Measurements from ENCODE around the gene RGS3. TPM values are rescaled to one million over a fixed set of nuclear protein-coding genes. Genes with fewer than 3 reads are reported as not detected.

The RGS3 gene
- total and polyA plus RNA-seq, 2 of the 13 experiments (the other 11 are each of a cell fraction or from before 2014, with no cell fraction given): 17.1 to 28.8 TPM

DNA sequence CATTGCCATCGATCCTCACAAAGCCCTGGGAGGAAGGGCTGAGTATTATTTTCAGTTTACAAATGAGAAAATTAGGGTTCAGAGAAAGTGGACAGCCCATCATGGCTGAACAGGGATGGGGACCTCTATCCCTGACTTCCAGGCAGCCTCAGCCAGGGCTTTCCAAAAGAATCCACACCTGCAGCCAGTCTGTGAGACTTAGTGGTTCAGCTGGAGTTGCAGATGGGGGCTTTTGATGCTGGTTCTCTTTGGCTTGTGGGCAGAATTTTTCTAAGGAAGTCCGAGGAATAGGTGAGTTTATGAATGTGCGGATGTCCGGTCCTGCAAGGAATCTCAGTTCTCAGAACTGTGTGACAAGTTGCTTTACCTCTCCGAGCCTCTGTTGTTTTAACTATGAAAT, 138.1 kb downstream of the RGS3 start:
- FAIRE-seq (no peak), ATAC-seq (no peak), DNase-seq (ENCODE audit: low spot score) (no peak)
- POLR2A ChIA-PET: interaction anchor here (0.7 to 2.7 kb wide), 8 partner anchors 8 to 252 kb away, joined by 3 to 22 read pairs (median 4); no protein-coding TSS in a partner anchor
- Histone ChIP-seq H3K79me2 (ENCODE audit: insufficient read depth, low read length) (no peaks in the 10 kb centered on the region), H3K4me1 (ENCODE audit: insufficient read depth, low read length) (peaks cover 64% of the 10 kb centered on the region), H2AFZ (ENCODE audit: low read length) (no peak overlapping the region), H3K36me3 (replicated peaks in 1 of 2; ENCODE audit: control insufficient read depth in 1 of 2, insufficient read depth in 2 of 2, low read length in 2 of 2) (peaks cover 3 to 4% of the 10 kb centered on the region in 2 experiments; a peak in 3 of 5 replicates), H3K9me3 (ENCODE audit: low read length) (no peaks in the 10 kb centered on the region), H4K20me1 (ENCODE audit: insufficient read depth, low read length) (no peaks in the 10 kb centered on the region), H3K4me3 (replicated peaks in 1 of 3; ENCODE audit: insufficient read depth in 1 of 3, low read depth in 2 of 3, low read length in 3 of 3) (no peak overlapping the region), H3K27ac (ENCODE audit: extremely low read length, insufficient read depth, low read length) (no peak overlapping the region), H3K4me2 (ENCODE audit: low read depth, low read length) (peak overlapping the region; percentile 88), H3K9ac (ENCODE audit: insufficient read depth, low read depth, low read length) (no peak overlapping the region; the same call in 1 of the 2 replicates), H3K27me3 (ENCODE audit: control insufficient read depth in 1 of 2, insufficient read depth in 2 of 2, low read length in 2 of 2) (no peaks in the 10 kb centered on the region)
- CTCF ChIA-PET (ENCODE audit: low intra/inter-chr PET ratio, low total read pairs): no interaction called here
- in situ Hi-C loops (cut with HindIII; ENCODE audit: extremely low pct_ligation_motif_present, low pct_unique_long_range_greater_than_20kb) (no loop called here), intact Hi-C loops (cut with micrococcal nuclease; ENCODE audit: unreplicated experiment) (no loop called here)
- WGBS (ENCODE audit: low lambda C conversion rate): 52% methylated on average over 5 of the region's 5 CpGs
- no TSS peak for BruUV-seq (replicated peaks)
- TF ChIP-seq NFKB2 (CRISPR knock-in tag; IDR thresholded peaks at IDR 0.05; ENCODE audit: borderline replicate concordance) (no peak), SSRP1 (CRISPR knock-in tag; IDR thresholded peaks at IDR 0.05) (no peak), ZBTB7B (CRISPR knock-in tag; IDR thresholded peaks at IDR 0.05) (no peak), RFX3 (CRISPR knock-in tag; IDR thresholded peaks at IDR 0.05) (no peak), RBM22 (optimal IDR thresholded peaks at IDR 0.05; ENCODE audit: low read length) (no peak), RFX1 (IDR thresholded peaks at IDR 0.05) (no peak), ZFP1 (CRISPR knock-in tag; IDR thresholded peaks at IDR 0.05) (no peak), ZNF205 (CRISPR knock-in tag; IDR thresholded peaks at IDR 0.05) (no peak), ZNF557 (CRISPR knock-in tag; IDR thresholded peaks at IDR 0.05) (no peak), ZNF333 (CRISPR knock-in tag; IDR thresholded peaks at IDR 0.05; ENCODE audit: borderline replicate concordance) (no peak), ZNF160 (CRISPR knock-in tag; IDR thresholded peaks at IDR 0.05) (no peak), FOXA1 (IDR thresholded peaks at IDR 0.05) (no peak), FOXA1 (CRISPR knock-in tag; IDR thresholded peaks at IDR 0.05) (no peak), ZNF510 (CRISPR knock-in tag; IDR thresholded peaks at IDR 0.05; ENCODE audit: low read depth) (no peak)
- TF ChIP-seq, protein P1, sequence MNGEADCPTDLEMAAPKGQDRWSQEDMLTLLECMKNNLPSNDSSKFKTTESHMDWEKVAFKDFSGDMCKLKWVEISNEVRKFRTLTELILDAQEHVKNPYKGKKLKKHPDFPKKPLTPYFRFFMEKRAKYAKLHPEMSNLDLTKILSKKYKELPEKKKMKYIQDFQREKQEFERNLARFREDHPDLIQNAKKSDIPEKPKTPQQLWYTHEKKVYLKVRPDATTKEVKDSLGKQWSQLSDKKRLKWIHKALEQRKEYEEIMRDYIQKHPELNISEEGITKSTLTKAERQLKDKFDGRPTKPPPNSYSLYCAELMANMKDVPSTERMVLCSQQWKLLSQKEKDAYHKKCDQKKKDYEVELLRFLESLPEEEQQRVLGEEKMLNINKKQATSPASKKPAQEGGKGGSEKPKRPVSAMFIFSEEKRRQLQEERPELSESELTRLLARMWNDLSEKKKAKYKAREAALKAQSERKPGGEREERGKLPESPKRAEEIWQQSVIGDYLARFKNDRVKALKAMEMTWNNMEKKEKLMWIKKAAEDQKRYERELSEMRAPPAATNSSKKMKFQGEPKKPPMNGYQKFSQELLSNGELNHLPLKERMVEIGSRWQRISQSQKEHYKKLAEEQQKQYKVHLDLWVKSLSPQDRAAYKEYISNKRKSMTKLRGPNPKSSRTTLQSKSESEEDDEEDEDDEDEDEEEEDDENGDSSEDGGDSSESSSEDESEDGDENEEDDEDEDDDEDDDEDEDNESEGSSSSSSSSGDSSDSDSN (CRISPR knock-in tag; IDR thresholded peaks at IDR 0.05): no peak; the same call in 1 of the 2 replicates
- TF ChIP-seq, protein P2, sequence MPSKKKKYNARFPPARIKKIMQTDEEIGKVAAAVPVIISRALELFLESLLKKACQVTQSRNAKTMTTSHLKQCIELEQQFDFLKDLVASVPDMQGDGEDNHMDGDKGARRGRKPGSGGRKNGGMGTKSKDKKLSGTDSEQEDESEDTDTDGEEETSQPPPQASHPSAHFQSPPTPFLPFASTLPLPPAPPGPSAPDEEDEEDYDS (CRISPR knock-in tag; IDR thresholded peaks at IDR 0.05): no peak
- TF ChIP-seq, protein P3, sequence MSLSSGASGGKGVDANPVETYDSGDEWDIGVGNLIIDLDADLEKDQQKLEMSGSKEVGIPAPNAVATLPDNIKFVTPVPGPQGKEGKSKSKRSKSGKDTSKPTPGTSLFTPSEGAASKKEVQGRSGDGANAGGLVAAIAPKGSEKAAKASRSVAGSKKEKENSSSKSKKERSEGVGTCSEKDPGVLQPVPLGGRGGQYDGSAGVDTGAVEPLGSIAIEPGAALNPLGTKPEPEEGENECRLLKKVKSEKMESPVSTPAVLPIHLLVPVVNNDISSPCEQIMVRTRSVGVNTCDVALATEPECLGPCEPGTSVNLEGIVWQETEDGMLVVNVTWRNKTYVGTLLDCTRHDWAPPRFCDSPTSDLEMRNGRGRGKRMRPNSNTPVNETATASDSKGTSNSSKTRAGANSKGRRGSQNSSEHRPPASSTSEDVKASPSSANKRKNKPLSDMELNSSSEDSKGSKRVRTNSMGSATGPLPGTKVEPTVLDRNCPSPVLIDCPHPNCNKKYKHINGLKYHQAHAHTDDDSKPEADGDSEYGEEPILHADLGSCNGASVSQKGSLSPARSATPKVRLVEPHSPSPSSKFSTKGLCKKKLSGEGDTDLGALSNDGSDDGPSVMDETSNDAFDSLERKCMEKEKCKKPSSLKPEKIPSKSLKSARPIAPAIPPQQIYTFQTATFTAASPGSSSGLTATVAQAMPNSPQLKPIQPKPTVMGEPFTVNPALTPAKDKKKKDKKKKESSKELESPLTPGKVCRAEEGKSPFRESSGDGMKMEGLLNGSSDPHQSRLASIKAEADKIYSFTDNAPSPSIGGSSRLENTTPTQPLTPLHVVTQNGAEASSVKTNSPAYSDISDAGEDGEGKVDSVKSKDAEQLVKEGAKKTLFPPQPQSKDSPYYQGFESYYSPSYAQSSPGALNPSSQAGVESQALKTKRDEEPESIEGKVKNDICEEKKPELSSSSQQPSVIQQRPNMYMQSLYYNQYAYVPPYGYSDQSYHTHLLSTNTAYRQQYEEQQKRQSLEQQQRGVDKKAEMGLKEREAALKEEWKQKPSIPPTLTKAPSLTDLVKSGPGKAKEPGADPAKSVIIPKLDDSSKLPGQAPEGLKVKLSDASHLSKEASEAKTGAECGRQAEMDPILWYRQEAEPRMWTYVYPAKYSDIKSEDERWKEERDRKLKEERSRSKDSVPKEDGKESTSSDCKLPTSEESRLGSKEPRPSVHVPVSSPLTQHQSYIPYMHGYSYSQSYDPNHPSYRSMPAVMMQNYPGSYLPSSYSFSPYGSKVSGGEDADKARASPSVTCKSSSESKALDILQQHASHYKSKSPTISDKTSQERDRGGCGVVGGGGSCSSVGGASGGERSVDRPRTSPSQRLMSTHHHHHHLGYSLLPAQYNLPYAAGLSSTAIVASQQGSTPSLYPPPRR (CRISPR knock-in tag; IDR thresholded peaks at IDR 0.05; ENCODE audit: borderline replicate concordance): no peak
